Inflammatory macrophage treated with lipopolysaccharide for 4 hours (primary cell): ENCODE measurements around the gene CTNNA3.
A peak's percentile ranks its signal among the peaks of the same experiment; 100 is the strongest.

Experiments used
- DNase-seq: peaks from one replicate; pipeline ENCODE4 v3.0.0-alpha.2; 2020

The CTNNA3 gene

GRCh38 chr10:66996996-66997395 is 699.0 kb downstream of the CTNNA3 start:
- no peak for DNase-seq

GRCh38 chr10:66990143-66990830 is 705.7 kb downstream of the CTNNA3 start:
- DNase-seq = no peak

- no peak for DNase-seq
Measured at GRCh38 chr10:66983475-66983818, 712.5 kb downstream of the CTNNA3 start.

GRCh38 chr10:66982792-66983474 is 713.1 kb downstream of the CTNNA3 start:
- DNase-seq = no peak

- no peak for DNase-seq
Measured at GRCh38 chr10:66982053-66982420, 714.0 kb downstream of the CTNNA3 start.

GRCh38 chr10:66981361-66982052 is 714.5 kb downstream of the CTNNA3 start:
- DNase-seq = no peak

GRCh38 chr10:66980246-66980815 is 715.7 kb downstream of the CTNNA3 start:
- DNase-seq = no peak

GRCh38 chr10:66964946-66965345 is 731.0 kb downstream of the CTNNA3 start:
- no peak for DNase-seq

GRCh38 chr10:66958466-66958865 is 737.5 kb downstream of the CTNNA3 start:
- no peak for DNase-seq

- no peak for DNase-seq
Measured at GRCh38 chr10:66951896-66952295, 744.1 kb downstream of the CTNNA3 start.

GRCh38 chr10:66943590-66943989 is 752.4 kb downstream of the CTNNA3 start:
- DNase-seq = no peak

GRCh38 chr10:66942407-66942806 is 753.6 kb downstream of the CTNNA3 start:
- DNase-seq = no peak

GRCh38 chr10:66941491-66941890 is 754.5 kb downstream of the CTNNA3 start:
- DNase-seq = no peak

GRCh38 chr10:66940965-66941364 is 755.0 kb downstream of the CTNNA3 start:
- no peak for DNase-seq

GRCh38 chr10:66934711-66935110 is 761.3 kb downstream of the CTNNA3 start:
- no peak for DNase-seq

- no peak for DNase-seq
Measured at GRCh38 chr10:66931949-66932343, 764.0 kb downstream of the CTNNA3 start.

GRCh38 chr10:66931340-66931948 is 764.6 kb downstream of the CTNNA3 start:
- peak; percentile 40 for DNase-seq

GRCh38 chr10:66929375-66929774 is 766.6 kb downstream of the CTNNA3 start:
- no peak for DNase-seq

GRCh38 chr10:66928776-66929175 is 767.2 kb downstream of the CTNNA3 start:
- DNase-seq = no peak

- no peak for DNase-seq
Measured at GRCh38 chr10:66927971-66928770, 767.8 kb downstream of the CTNNA3 start.

- no peak for DNase-seq
Measured at GRCh38 chr10:66927251-66927935, 768.6 kb downstream of the CTNNA3 start.

- DNase-seq = no peak
Measured at GRCh38 chr10:66926841-66927240, 769.2 kb downstream of the CTNNA3 start.
